GM19035 (cell line): Measurements from ENCODE around the gene RFTN1.

Source experiments
- ATAC-seq: cut with Tn5 transposase; IDR thresholded peaks from one replicate; pipeline ENCODE4 v1.9.1; 2021; ENCODE audit not compliant: unreplicated experiment

The RFTN1 gene

GRCh38 chr3:16364963-16365362 lies 148.5 kb downstream of the RFTN1 start:
- ATAC-seq, result no peak

- no peak for ATAC-seq
These were observed 149.2 kb downstream of the RFTN1 start for GRCh38 chr3:16364323-16364722.

- no peak for ATAC-seq
These were observed 149.9 kb downstream of the RFTN1 start for GRCh38 chr3:16363636-16364035.

- no peak for ATAC-seq
These were observed 150.7 kb downstream of the RFTN1 start for GRCh38 chr3:16362770-16363169.

GRCh38 chr3:16361087-16361486 lies 152.4 kb downstream of the RFTN1 start:
- no peak for ATAC-seq

GRCh38 chr3:16359331-16359730 lies 154.2 kb downstream of the RFTN1 start:
- no peak for ATAC-seq

- no peak for ATAC-seq
These were observed 155.2 kb downstream of the RFTN1 start for GRCh38 chr3:16358336-16358735.

- ATAC-seq, result no peak
These were observed 156.0 kb downstream of the RFTN1 start for GRCh38 chr3:16357186-16358121.

- ATAC-seq, result no peak
These were observed 157.7 kb downstream of the RFTN1 start for GRCh38 chr3:16355828-16356227.

- ATAC-seq, result no peak
These were observed 159.2 kb downstream of the RFTN1 start for GRCh38 chr3:16354291-16354690.

GRCh38 chr3:16352428-16352827 lies 161.1 kb downstream of the RFTN1 start:
- ATAC-seq, result no peak

- ATAC-seq, result no peak
These were observed 162.7 kb downstream of the RFTN1 start for GRCh38 chr3:16350597-16351318.

- ATAC-seq, result no peak
These were observed 163.4 kb downstream of the RFTN1 start for GRCh38 chr3:16349986-16350596.

- ATAC-seq, result no peak
These were observed 166.0 kb downstream of the RFTN1 start for GRCh38 chr3:16347548-16347947.

GRCh38 chr3:16346413-16347081 lies 167.0 kb downstream of the RFTN1 start:
- ATAC-seq, result no peak

- no peak for ATAC-seq
These were observed 170.4 kb downstream of the RFTN1 start for GRCh38 chr3:16343101-16343500.

GRCh38 chr3:16338999-16339398 lies 174.5 kb downstream of the RFTN1 start:
- ATAC-seq, result no peak

- no peak for ATAC-seq
These were observed 175.5 kb downstream of the RFTN1 start for GRCh38 chr3:16337856-16338540.

- ATAC-seq, result no peak
These were observed 176.7 kb downstream of the RFTN1 start for GRCh38 chr3:16336825-16337224.

GRCh38 chr3:16335772-16336645 lies 177.5 kb downstream of the RFTN1 start:
- no peak for ATAC-seq
